ENCODE data around the gene TBC1D24.

- no peak for TF ChIP-seq POLR2A (IDR thresholded peaks at IDR 0.05)
- no peak for TF ChIP-seq CTCF (IDR thresholded peaks at IDR 0.05 in 4 of 5, conservative IDR thresholded peaks at IDR 0.05 in 1 of 5)
Measured at GRCh38 chr16:2531371-2531695, 56.4 kb downstream of the TBC1D24 start, which contains the start of gene CEMP1.
